Dedifferentiated amniotic fluid mesenchymal stem cell (primary cell): ENCODE results near the gene PPFIA4.

Source experiments
- DNase-seq: peaks from one replicate; pipeline ENCODE4 v3.0.0-alpha.2; 2016; ENCODE audit errors: extremely low spot score

Gene PPFIA4

GRCh38 chr1:203040513-203041275, 14.4 kb downstream of the PPFIA4 start:
- DNase-seq: no peak

- no peak for DNase-seq
These were observed 15.2 kb downstream of the PPFIA4 start for GRCh38 chr1:203041351-203041932.

GRCh38 chr1:203043830-203044545, 17.7 kb downstream of the PPFIA4 start:
- DNase-seq: no peak

- no peak for DNase-seq
These were observed 18.4 kb downstream of the PPFIA4 start for GRCh38 chr1:203044546-203045250.

GRCh38 chr1:203045336-203045735, 19.0 kb downstream of the PPFIA4 start:
- no peak for DNase-seq

- no peak for DNase-seq
These were observed 19.7 kb downstream of the PPFIA4 start for GRCh38 chr1:203045821-203046594.

- peak; percentile 76 for DNase-seq
These were observed 20.8 kb downstream of the PPFIA4 start for GRCh38 chr1:203046984-203047630.

- no peak for DNase-seq
These were observed 21.8 kb downstream of the PPFIA4 start for GRCh38 chr1:203048086-203048485.

GRCh38 chr1:203048555-203049051, 22.3 kb downstream of the PPFIA4 start:
- no peak for DNase-seq

GRCh38 chr1:203049077-203049476, 22.8 kb downstream of the PPFIA4 start:
- DNase-seq: no peak

- no peak for DNase-seq
These were observed 23.4 kb downstream of the PPFIA4 start for GRCh38 chr1:203049576-203050180.

- DNase-seq: no peak
These were observed 24.5 kb downstream of the PPFIA4 start for GRCh38 chr1:203050826-203051225.

GRCh38 chr1:203051841-203052324, 25.6 kb downstream of the PPFIA4 start:
- DNase-seq: no peak

GRCh38 chr1:203052601-203053000, 26.3 kb downstream of the PPFIA4 start:
- DNase-seq: no peak

GRCh38 chr1:203054184-203054583, 27.9 kb downstream of the PPFIA4 start:
- no peak for DNase-seq

- no peak for DNase-seq
These were observed 28.4 kb downstream of the PPFIA4 start for GRCh38 chr1:203054642-203055041.

- DNase-seq: no peak
These were observed 29.0 kb downstream of the PPFIA4 start for GRCh38 chr1:203055161-203055799.

- DNase-seq: no peak
These were observed 29.7 kb downstream of the PPFIA4 start for GRCh38 chr1:203056012-203056411.

- no peak for DNase-seq
These were observed 30.2 kb downstream of the PPFIA4 start for GRCh38 chr1:203056516-203056915.
